Measurements from ENCODE around the gene PRKAG3. TPM values are rescaled to one million over a fixed set of nuclear protein-coding genes. Genes with fewer than 3 reads are reported as not detected.

The PRKAG3 gene
- total RNA-seq, 1 experiment from 2014 or later, result not detected

DNA sequence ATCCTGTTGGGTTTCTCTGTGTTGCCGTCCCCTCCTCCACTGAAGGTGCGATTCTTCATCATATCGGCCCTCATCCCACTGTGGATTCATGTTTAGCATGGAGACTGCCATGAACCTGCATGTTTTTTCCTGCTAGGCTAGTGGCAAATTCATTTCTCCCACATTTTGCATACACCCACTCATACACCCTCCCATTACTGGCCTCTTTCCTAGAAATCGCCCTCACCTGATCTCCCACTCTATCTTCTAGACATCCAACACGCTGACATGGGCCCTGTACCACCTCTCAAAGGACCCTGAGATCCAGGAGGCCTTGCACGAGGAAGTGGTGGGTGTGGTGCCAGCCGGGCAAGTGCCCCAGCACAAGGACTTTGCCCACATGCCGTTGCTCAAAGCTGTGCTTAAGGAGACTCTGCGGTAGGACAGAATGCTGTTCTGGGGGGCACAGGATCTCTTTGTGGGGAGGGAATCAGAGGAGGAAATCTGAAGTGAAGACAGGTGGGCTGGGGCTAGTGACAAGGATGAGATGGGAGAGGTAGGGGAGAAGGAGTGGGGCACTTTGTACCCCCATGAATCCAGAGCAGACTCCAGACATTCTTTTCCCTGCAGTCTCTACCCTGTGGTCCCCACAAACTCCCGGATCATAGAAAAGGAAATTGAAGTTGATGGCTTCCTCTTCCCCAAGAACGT lies 17.7 kb downstream of the PRKAG3 start:
- intact Hi-C loops (cut with micrococcal nuclease; ENCODE audit: unreplicated experiment), result no loop called here
- CTCF ChIA-PET, result no interaction called here
- H3K4me1 ChIP-seq (ENCODE audit: insufficient read depth, low read length, poor library complexity, severe bottlenecking), result no peaks in the 10 kb centered on the region
- no peak for TF ChIP-seq EZH2 (IDR thresholded peaks at IDR 0.05; ENCODE audit: borderline replicate concordance, low read depth, low read length, poor library complexity, severe bottlenecking)
- TF ChIP-seq, protein P1, sequence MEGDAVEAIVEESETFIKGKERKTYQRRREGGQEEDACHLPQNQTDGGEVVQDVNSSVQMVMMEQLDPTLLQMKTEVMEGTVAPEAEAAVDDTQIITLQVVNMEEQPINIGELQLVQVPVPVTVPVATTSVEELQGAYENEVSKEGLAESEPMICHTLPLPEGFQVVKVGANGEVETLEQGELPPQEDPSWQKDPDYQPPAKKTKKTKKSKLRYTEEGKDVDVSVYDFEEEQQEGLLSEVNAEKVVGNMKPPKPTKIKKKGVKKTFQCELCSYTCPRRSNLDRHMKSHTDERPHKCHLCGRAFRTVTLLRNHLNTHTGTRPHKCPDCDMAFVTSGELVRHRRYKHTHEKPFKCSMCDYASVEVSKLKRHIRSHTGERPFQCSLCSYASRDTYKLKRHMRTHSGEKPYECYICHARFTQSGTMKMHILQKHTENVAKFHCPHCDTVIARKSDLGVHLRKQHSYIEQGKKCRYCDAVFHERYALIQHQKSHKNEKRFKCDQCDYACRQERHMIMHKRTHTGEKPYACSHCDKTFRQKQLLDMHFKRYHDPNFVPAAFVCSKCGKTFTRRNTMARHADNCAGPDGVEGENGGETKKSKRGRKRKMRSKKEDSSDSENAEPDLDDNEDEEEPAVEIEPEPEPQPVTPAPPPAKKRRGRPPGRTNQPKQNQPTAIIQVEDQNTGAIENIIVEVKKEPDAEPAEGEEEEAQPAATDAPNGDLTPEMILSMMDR (conservative IDR thresholded peaks at IDR 0.05; ENCODE audit: low read depth, low read length), result no peak
- no TSS peak for BruUV-seq (replicated peaks)
- no peak overlapping the region for H3K4me3 ChIP-seq (ENCODE audit: low read depth, low read length, poor library complexity, severe bottlenecking)
- no peaks in the 10 kb centered on the region for H3K36me3 ChIP-seq (ENCODE audit: insufficient read depth, low read length, poor library complexity, severe bottlenecking)
- no peak overlapping the region for H3K27ac ChIP-seq (ENCODE audit: low read depth, low read length, poor library complexity, severe bottlenecking)
- no peaks in the 10 kb centered on the region for H3K27me3 ChIP-seq (replicated peaks; ENCODE audit: insufficient read depth, low read depth, low read length, poor library complexity)
- POLR2A ChIA-PET (ENCODE audit: low non-redundant PET), result no interaction called here
- no peak for DNase-seq (ENCODE audit: low spot score)
- H3K9me3 ChIP-seq (ENCODE audit: low read depth, low read length, poor library complexity, severe bottlenecking), result no peaks in the 10 kb centered on the region

DNA sequence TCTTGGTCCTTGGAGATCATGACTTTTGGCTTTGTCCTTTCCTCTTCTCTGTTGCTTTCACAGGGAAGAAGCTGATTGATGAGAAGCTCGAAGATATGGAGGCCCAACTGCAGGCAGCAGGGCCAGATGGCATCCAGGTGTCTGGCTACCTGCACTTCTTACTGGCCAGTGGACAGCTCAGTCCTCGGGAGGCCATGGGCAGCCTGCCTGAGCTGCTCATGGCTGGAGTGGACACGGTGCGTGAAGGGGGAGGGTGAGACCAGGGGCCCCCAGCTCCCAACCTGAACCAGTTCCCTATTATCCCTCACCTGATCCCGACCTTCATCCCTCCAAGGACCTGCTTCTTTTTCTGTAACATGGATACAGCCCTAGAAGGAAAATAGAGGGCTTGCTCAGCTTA lies 18.7 kb downstream of the PRKAG3 start:
- Histone ChIP-seq H3K36me3 (ENCODE audit: insufficient read depth, low read length, poor library complexity, severe bottlenecking) (no peaks in the 10 kb centered on the region), H3K4me1 (ENCODE audit: insufficient read depth, low read length, poor library complexity, severe bottlenecking) (no peaks in the 10 kb centered on the region), H3K27me3 (replicated peaks; ENCODE audit: insufficient read depth, low read depth, low read length, poor library complexity) (no peaks in the 10 kb centered on the region), H3K4me3 (ENCODE audit: low read depth, low read length, poor library complexity, severe bottlenecking) (no peak overlapping the region), H3K9me3 (ENCODE audit: low read depth, low read length, poor library complexity, severe bottlenecking) (no peaks in the 10 kb centered on the region), H3K27ac (ENCODE audit: low read depth, low read length, poor library complexity, severe bottlenecking) (no peak overlapping the region)
- ChIA-PET CTCF (interaction anchor here (0.6 kb wide), 1 partner anchor 58 kb away, joined by 3 read pairs; no protein-coding TSS in a partner anchor), POLR2A (ENCODE audit: low non-redundant PET) (no interaction called here)
- DNase-seq (ENCODE audit: low spot score), result no peak
- intact Hi-C loops (cut with micrococcal nuclease; ENCODE audit: unreplicated experiment), result no loop called here
- TF ChIP-seq, protein P1 (conservative IDR thresholded peaks at IDR 0.05; ENCODE audit: low read depth, low read length), result no peak
- no peak for TF ChIP-seq EZH2 (IDR thresholded peaks at IDR 0.05; ENCODE audit: borderline replicate concordance, low read depth, low read length, poor library complexity, severe bottlenecking)
- BruUV-seq (replicated peaks), result no TSS peak

DNA sequence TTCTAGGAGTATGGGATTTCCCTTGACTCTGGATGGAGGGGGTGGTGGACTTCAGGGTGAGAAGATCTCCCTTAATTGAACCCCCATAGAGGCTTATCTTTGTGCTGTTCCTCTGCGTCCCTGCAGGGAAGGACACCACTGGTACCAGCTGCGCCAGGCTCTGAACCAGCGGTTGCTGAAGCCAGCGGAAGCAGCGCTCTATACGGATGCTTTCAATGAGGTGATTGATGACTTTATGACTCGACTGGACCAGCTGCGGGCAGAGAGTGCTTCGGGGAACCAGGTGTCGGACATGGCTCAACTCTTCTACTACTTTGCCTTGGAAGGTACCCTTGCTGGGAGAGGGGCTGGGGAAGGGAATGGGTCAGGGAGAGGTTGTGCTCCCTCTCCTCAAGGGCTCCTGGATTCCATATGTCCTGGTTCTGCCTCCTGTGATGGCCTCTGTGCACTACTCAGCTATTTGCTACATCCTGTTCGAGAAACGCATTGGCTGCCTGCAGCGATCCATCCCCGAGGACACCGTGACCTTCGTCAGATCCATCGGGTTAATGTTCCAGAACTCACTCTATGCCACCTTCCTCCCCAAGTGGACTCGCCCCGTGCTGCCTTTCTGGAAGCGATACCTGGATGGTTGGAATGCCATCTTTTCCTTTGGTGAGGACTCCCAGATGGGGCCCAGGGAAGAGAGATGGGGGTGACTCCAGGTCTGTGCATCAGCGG lies 19.3 kb downstream of the PRKAG3 start:
- DNase-seq (ENCODE audit: low spot score), result no peak
- no peaks in the 10 kb centered on the region for H3K36me3 ChIP-seq (ENCODE audit: insufficient read depth, low read length, poor library complexity, severe bottlenecking)
- BruUV-seq (replicated peaks), result no TSS peak
- H3K4me1 ChIP-seq (ENCODE audit: insufficient read depth, low read length, poor library complexity, severe bottlenecking), result no peaks in the 10 kb centered on the region
- POLR2A ChIA-PET (ENCODE audit: low non-redundant PET), result no interaction called here
- intact Hi-C loops (cut with micrococcal nuclease; ENCODE audit: unreplicated experiment), result no loop called here
- TF ChIP-seq, protein P1 (conservative IDR thresholded peaks at IDR 0.05; ENCODE audit: low read depth, low read length), result no peak
- no peak for TF ChIP-seq EZH2 (IDR thresholded peaks at IDR 0.05; ENCODE audit: borderline replicate concordance, low read depth, low read length, poor library complexity, severe bottlenecking)
- H3K9me3 ChIP-seq (ENCODE audit: low read depth, low read length, poor library complexity, severe bottlenecking), result no peaks in the 10 kb centered on the region
- H3K27me3 ChIP-seq (replicated peaks; ENCODE audit: insufficient read depth, low read depth, low read length, poor library complexity), result no peaks in the 10 kb centered on the region
- no peak overlapping the region for H3K4me3 ChIP-seq (ENCODE audit: low read depth, low read length, poor library complexity, severe bottlenecking)
- H3K27ac ChIP-seq (ENCODE audit: low read depth, low read length, poor library complexity, severe bottlenecking), result no peak overlapping the region
- CTCF ChIA-PET, result no interaction called here
